Measurements from ENCODE around the gene RASGRF2.

RASGRF2 gene

GRCh38 chr5:81142108-81142507 is 181.9 kb downstream of the RASGRF2 start:
- no peak for DNase-seq

- no peak for DNase-seq
Observed at GRCh38 chr5:81145329-81145935, 185.3 kb downstream of the RASGRF2 start.

- no peak for DNase-seq
Observed at GRCh38 chr5:81146031-81146430, 185.9 kb downstream of the RASGRF2 start.

DNA sequence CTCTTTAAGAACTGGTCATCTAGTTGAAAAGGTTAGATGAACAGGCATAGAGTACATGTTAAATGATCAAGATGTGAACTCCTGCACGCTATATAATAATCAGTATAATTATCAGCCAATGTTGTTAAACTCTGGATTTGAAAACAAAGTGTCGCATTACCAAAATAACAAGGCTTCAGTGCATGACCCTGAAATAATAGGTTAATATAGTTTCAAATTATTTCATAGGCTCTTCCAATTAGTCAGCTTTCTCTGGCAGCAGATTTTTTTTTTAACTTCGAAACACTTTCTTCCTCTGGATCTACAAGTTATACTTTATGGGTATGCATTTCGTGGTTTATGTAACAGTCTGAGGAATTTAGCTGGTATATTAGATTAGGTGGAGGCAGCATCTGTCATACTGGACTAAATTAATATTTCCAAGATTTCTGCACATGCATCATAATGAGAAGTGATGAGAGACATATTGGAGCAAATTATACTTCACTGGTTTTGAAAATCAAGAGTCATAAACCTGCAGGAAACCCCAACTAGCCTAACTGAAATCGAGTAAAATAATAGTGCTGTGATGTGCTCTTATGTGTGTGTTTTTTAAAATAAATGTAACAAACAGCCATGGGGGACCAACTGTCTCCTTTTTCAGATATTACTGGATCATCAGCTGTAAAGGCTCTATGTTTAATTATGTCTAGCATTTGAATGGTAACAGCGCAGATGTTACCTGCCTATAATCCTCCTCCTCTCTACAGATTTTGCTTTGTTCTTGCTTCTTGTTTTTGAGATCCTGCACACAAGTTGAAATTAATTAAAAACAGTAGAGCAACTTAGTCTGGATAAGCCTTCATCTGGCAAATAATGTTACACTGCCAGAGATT is 187.1 kb downstream of the RASGRF2 start:
- DNase-seq: no peak

DNA sequence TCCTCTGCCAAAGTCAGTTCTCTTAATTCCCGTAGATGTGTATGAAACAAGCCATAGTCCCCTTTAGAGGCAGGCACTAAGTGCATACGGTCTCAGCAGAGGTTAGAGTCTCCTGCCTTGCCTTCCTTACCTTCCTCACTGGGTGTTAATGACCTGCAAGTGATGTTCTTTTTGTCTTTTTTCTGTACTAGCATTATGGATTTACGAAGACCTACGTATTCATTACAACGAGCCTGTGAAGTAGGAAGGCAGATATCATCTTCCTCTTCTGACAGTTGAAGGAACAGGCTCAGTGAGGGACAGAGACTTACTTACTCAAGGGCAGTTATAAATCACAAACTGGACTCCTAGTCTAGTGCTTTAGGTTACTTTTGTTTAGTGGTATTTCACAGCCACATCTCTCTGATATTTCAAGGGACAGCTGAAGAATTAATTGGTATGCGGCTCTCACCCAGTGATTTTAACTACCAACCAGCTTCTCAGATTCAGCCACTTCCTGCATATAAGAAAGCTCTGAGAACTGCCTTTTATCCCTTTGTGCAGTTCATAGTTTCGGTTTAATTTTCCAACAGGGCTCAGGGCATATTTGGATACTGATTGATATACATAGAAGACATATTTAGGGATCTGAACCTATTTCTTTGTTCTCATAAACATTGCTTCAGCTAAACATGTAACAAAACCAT is 187.9 kb downstream of the RASGRF2 start:
- no peak for DNase-seq

GRCh38 chr5:81151546-81151945 is 191.4 kb downstream of the RASGRF2 start:
- DNase-seq: no peak

- DNase-seq: no peak
Observed at GRCh38 chr5:81154725-81155124, 194.6 kb downstream of the RASGRF2 start.

GRCh38 chr5:81156732-81157131 is 196.6 kb downstream of the RASGRF2 start:
- DNase-seq: no peak

GRCh38 chr5:81161012-81161601 is 200.9 kb downstream of the RASGRF2 start:
- no peak for DNase-seq

DNA sequence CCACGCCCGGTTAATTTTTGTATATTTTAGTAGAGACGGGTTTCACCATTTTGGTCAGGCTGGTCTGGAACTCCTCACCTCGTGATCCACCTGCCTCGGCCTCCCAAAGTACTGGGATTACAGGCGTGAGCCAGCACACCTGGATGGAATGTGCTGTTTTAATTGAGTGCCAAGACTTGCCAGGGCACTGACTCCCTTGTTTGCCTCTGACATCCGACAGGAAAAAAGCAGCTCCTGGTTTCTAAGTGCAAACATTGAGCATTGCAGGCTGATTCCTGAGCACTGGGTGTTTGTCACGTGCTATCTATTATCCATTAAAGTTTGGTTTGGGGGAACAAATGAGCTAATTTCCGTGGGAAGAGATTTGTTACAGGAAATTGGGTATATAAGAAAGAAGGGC is 202.3 kb downstream of the RASGRF2 start:
- no peak for DNase-seq

- DNase-seq: no peak
Observed at GRCh38 chr5:81163651-81164050, 203.5 kb downstream of the RASGRF2 start.

GRCh38 chr5:81164476-81164875 is 204.3 kb downstream of the RASGRF2 start:
- DNase-seq: no peak

- no peak for DNase-seq
Observed at GRCh38 chr5:81164936-81165335, 204.8 kb downstream of the RASGRF2 start.

- DNase-seq: peak in 1 of 2 experiments; percentile 43
Observed at GRCh38 chr5:81165493-81166119, 205.4 kb downstream of the RASGRF2 start.

- no peak for DNase-seq
Observed at GRCh38 chr5:81166430-81166829, 206.3 kb downstream of the RASGRF2 start.

DNA sequence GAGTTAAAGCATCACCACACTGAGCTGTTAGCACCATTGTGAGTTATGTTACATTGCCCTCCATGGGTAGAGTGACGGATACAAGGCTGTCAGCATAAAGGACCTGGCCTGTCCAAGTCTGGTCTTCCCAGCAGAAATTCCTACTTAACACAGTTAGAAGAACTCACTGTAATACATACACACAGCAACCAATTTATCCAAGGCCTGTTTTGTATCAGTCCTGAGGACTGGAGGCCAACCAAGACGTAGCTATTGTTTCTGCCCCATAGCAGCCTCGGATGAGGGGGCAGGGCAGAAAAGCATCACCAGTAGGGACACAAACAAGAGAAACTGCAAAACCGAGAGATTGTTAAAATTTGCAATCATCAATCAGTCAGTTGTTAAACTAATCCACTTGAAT is 206.9 kb downstream of the RASGRF2 start:
- no peak for DNase-seq

DNA sequence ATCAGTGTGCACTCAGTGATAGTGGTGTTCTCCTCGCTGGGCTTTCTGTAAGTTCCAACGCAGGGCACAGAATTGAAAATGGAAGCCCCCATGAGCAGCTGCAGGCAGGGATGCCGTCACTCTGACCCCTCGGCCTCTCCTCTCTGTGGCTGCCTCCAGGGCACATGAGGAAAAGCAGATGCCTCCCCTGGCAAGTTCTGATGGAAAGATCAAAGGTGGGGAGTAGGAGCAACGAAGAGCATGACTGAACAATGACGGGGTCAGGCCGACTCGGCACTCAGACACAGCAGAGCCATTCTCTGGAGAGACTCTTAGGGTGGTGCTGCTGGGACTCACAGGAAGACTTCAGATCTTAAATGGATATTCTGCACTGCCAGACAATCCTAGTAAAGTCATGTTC is 207.4 kb downstream of the RASGRF2 start:
- DNase-seq: no peak

- DNase-seq: no peak
Observed at GRCh38 chr5:81169924-81170323, 209.8 kb downstream of the RASGRF2 start.

DNA sequence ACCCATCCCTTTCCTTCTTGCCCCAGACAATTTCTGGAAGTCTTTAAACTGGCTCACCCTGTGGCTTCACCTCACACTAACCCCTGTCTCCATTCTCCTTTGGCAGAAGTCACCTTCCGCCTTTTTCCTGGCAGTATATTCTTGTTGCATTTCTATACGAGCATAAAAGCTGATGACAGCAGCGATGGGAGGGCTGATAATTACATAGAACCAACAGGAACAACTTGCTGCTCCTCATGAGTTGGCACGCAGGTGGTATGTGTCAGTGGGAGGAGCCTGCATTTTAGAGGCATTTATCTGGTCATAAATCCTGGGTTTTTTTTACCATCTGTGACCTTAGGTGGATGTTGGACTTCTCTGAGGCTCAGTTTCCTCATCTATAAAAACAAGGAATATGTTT is 211.6 kb downstream of the RASGRF2 start:
- DNase-seq: peak in 1 of 2 experiments; percentile 10

GRCh38 chr5:81172710-81173109 is 212.5 kb downstream of the RASGRF2 start:
- no peak for DNase-seq

- no peak for DNase-seq
Observed at GRCh38 chr5:81177061-81177460, 216.9 kb downstream of the RASGRF2 start.

GRCh38 chr5:81179959-81180358 is 219.8 kb downstream of the RASGRF2 start:
- DNase-seq: no peak
